Measurements from ENCODE around the gene ZFAND3. TPM values are rescaled to one million over a fixed set of nuclear protein-coding genes. Genes with fewer than 3 reads are reported as not detected.

Gene ZFAND3
- total and polyA plus RNA-seq, 3 donors from 2014 or later, result 104 to 329 (median 109) TPM

GRCh38 chr6:38184585-38185080 lies 365.1 kb downstream of the ZFAND3 start:
- H3K9me3 ChIP-seq, result no peaks in the 10 kb centered on the region
- intact Hi-C loops (cut with DNase I; ENCODE audit: low total_unique reads), result no loop called here
- TF ChIP-seq, protein P1, sequence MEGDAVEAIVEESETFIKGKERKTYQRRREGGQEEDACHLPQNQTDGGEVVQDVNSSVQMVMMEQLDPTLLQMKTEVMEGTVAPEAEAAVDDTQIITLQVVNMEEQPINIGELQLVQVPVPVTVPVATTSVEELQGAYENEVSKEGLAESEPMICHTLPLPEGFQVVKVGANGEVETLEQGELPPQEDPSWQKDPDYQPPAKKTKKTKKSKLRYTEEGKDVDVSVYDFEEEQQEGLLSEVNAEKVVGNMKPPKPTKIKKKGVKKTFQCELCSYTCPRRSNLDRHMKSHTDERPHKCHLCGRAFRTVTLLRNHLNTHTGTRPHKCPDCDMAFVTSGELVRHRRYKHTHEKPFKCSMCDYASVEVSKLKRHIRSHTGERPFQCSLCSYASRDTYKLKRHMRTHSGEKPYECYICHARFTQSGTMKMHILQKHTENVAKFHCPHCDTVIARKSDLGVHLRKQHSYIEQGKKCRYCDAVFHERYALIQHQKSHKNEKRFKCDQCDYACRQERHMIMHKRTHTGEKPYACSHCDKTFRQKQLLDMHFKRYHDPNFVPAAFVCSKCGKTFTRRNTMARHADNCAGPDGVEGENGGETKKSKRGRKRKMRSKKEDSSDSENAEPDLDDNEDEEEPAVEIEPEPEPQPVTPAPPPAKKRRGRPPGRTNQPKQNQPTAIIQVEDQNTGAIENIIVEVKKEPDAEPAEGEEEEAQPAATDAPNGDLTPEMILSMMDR (IDR thresholded peaks at IDR 0.05), result no peak
- no peak for TF ChIP-seq POLR2A (IDR thresholded peaks at IDR 0.05)
- no peak overlapping the region for H3K4me3 ChIP-seq
- H3K27ac ChIP-seq, result no peak overlapping the region
- H3K36me3 ChIP-seq (ENCODE audit: low read depth, missing control alignments), result no peaks in the 10 kb centered on the region
- no peak for DNase-seq
- 86 to 90% methylated on average over 11 of the region's 11 CpGs for WGBS, 2 donors
- H3K4me1 ChIP-seq, result no peaks in the 10 kb centered on the region
- H3K27me3 ChIP-seq, result no peaks in the 10 kb centered on the region

DNA sequence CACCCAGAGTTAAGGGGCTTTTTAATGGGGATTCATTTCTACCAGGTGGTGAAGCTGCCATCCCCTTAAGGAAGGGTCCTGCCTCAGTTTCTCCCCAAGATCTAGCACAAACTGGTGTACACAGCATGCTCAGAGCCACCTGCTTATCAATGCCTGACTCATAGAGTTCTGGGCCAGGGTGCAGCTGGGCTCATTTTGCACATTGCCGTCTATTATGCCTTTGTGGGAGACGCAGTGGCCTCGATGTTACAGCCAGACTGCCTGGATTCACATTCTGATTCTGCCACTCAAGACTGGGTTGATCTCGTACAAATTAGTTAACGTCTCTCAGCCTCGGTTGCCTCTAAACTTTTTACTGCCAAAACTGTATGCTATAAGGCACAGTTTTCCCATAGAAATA lies 365.7 kb downstream of the ZFAND3 start:
- TF ChIP-seq, protein P1 (IDR thresholded peaks at IDR 0.05), result no peak
- no peak for TF ChIP-seq POLR2A (IDR thresholded peaks at IDR 0.05)
- H3K9me3 ChIP-seq, result no peaks in the 10 kb centered on the region
- no peak overlapping the region for H3K4me3 ChIP-seq
- intact Hi-C loops (cut with DNase I; ENCODE audit: low total_unique reads), result no loop called here
- DNase-seq, result no peak
- 96 to 100% methylated on average over 6 of the region's 6 CpGs for WGBS, 2 donors
- no peaks in the 10 kb centered on the region for H3K4me1 ChIP-seq
- no peak overlapping the region for H3K27ac ChIP-seq
- H3K36me3 ChIP-seq (ENCODE audit: low read depth, missing control alignments), result no peaks in the 10 kb centered on the region
- H3K27me3 ChIP-seq, result no peaks in the 10 kb centered on the region

DNA sequence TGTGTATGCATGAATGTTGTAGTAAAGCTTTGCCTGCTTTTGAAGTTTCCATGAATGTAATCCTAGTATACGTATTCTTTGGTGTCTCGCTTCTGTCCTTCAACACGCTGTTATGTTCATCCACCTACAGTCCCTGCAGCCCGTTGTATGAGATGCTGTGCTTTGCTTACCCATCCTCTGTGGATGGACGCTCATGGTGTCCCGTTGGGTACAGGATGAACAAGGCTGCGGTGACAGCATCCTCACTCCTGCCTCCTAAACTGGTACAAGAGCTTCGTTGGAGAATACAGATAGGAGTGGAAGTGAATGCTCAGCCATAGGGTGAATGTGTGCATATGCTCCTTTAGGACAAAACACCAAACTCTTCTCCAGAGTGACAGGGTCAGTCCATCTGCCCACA lies 366.2 kb downstream of the ZFAND3 start:
- Histone ChIP-seq H3K36me3 (ENCODE audit: low read depth, missing control alignments) (no peaks in the 10 kb centered on the region), H3K4me3 (no peak overlapping the region), H3K4me1 (no peaks in the 10 kb centered on the region), H3K9me3 (no peaks in the 10 kb centered on the region), H3K27ac (no peak overlapping the region), H3K27me3 (no peaks in the 10 kb centered on the region)
- WGBS, 2 donors, result 92 to 95% methylated on average over 8 of the region's 8 CpGs
- no peak for TF ChIP-seq POLR2A (IDR thresholded peaks at IDR 0.05)
- TF ChIP-seq, protein P1 (IDR thresholded peaks at IDR 0.05), result no peak
- intact Hi-C loops (cut with DNase I; ENCODE audit: low total_unique reads), result no loop called here
- no peak for DNase-seq

GRCh38 chr6:38187325-38187724 lies 367.8 kb downstream of the ZFAND3 start:
- H3K4me1 ChIP-seq, result no peaks in the 10 kb centered on the region
- no peaks in the 10 kb centered on the region for H3K36me3 ChIP-seq (ENCODE audit: low read depth, missing control alignments)
- intact Hi-C loops (cut with DNase I; ENCODE audit: low total_unique reads), result no loop called here
- no peak for DNase-seq
- no peak for TF ChIP-seq POLR2A (IDR thresholded peaks at IDR 0.05)
- TF ChIP-seq, protein P1 (IDR thresholded peaks at IDR 0.05), result no peak
- H3K4me3 ChIP-seq, result no peak overlapping the region
- no peaks in the 10 kb centered on the region for H3K9me3 ChIP-seq
- WGBS, 2 donors, result 78 to 86% methylated on average over 8 of the region's 8 CpGs
- H3K27me3 ChIP-seq, result no peaks in the 10 kb centered on the region
- H3K27ac ChIP-seq, result no peak overlapping the region

DNA sequence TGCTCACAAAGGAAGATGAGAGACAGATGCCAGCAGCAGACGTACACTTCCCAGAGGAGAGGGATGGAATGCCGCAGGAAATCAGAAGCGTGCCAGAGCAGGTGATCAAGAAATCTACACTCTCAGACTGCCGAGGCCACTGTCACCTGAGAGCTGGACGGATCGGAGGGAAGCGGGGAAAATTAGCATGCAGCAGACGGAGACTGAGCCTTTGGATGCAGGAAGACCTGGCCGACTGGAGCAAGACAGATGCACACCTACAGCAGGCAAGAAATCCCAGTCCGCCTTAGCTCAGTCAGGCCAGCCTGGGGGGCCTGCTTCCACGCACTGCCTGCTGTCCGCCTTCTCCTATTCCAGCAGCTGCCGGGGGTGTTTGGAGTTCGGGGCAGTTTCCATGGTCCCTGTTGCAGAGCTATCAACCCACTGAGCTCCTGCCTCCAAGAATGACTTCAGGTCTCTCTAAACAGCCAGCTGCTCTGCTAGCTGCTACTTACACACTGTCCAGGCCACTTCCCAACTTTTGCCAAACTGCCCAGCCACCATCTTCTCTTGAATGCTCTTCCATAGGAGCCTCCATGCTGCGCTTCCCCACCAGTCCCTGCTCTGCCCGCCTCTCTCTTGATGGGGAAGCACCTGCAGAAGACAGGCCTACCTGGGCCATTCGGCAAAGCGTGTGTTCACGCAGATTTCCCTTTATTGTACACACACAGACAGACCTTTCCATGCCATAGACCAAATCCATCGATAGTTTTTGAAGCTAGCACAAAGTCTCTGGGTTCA lies 368.5 kb downstream of the ZFAND3 start:
- intact Hi-C loops (cut with DNase I; ENCODE audit: low total_unique reads), result no loop called here
- no peak for TF ChIP-seq POLR2A (IDR thresholded peaks at IDR 0.05)
- TF ChIP-seq, protein P1 (IDR thresholded peaks at IDR 0.05), result no peak
- no peak overlapping the region for H3K27ac ChIP-seq
- DNase-seq, result no peak
- H3K36me3 ChIP-seq (ENCODE audit: low read depth, missing control alignments), result no peaks in the 10 kb centered on the region
- no peaks in the 10 kb centered on the region for H3K4me1 ChIP-seq
- H3K9me3 ChIP-seq, result no peaks in the 10 kb centered on the region
- 89 to 94% methylated on average over 18 to 20 of the region's 20 CpGs for WGBS, 2 donors
- H3K27me3 ChIP-seq, result no peaks in the 10 kb centered on the region
- no peak overlapping the region for H3K4me3 ChIP-seq

Data from testis (tissue), 3 donors.